Retinal pigment epithelial cell (primary cell): ENCODE data around the gene C2orf68.
"Not testable (repeated sequence)": the region's sequence is repeated elsewhere in the genome, so short reads cannot be mapped to it uniquely, and the experiment has no call there.

Experiments used
- DNase-seq: peaks from one replicate; pipeline ENCODE4 v3.0.0-alpha.2; 2010; ENCODE audit warnings: low read depth
- H3K4me3 ChIP-seq: 2 replicates; pipeline ENCODE4 v1.5.1; 2011; ENCODE audit warnings: mild to moderate bottlenecking, low read length, control low read depth, moderate library complexity
- TF ChIP-seq, protein P1 (sequence below): conservative IDR thresholded peaks from 2 replicates; pipeline ENCODE4 v1.5.1; 2011; ENCODE audit warnings: low read depth, low read length, control low read depth, inconsistent platforms

C2orf68 gene, protein sequence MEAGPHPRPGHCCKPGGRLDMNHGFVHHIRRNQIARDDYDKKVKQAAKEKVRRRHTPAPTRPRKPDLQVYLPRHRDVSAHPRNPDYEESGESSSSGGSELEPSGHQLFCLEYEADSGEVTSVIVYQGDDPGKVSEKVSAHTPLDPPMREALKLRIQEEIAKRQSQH

DNA sequence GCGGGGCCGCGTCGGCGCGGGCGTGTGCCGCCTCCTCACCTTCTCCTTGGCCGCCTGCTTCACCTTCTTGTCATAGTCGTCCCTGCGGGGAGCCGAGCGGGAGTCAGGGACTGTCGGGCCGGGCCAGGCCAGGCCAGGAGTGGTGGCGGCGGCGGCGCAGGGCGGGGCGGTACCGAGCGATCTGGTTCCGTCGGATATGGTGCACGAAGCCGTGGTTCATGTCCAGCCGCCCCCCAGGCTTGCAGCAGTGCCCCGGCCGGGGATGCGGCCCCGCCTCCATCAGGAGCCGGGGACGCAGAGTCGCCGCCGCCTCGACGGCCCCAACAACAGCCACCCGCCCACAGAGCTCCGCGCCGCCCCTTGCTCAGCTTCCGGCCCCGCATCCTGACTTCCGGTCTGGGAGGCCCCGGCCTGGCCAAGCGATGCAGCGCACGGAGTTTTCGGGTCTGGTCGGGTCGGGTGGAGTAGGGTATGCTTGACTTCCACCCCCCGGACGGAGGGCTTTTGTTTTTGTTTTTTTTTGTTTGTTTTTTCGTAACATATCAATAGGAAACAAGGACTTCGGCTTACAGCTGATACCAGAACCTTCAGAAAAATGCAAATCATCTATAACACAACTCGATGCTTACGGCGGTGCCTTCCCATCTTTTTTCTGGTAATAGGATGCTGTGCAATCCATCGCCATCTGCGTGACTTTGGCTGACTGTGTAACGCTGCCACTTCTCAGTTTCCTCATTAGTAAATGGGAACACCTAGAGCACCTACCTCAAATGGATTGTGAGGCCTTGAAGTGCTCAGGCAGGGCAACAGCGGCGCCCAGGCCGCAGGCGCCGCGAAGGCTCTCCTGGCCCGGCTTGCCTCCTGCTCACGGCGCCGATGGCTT, at the start of gene C2orf68:
TSS of gene C2orf68 (minus strand) at position 362 of the 883 bp plus-strand sequence. CDS start at position 280, 82 bp downstream.
- TF ChIP-seq, protein P1, sequence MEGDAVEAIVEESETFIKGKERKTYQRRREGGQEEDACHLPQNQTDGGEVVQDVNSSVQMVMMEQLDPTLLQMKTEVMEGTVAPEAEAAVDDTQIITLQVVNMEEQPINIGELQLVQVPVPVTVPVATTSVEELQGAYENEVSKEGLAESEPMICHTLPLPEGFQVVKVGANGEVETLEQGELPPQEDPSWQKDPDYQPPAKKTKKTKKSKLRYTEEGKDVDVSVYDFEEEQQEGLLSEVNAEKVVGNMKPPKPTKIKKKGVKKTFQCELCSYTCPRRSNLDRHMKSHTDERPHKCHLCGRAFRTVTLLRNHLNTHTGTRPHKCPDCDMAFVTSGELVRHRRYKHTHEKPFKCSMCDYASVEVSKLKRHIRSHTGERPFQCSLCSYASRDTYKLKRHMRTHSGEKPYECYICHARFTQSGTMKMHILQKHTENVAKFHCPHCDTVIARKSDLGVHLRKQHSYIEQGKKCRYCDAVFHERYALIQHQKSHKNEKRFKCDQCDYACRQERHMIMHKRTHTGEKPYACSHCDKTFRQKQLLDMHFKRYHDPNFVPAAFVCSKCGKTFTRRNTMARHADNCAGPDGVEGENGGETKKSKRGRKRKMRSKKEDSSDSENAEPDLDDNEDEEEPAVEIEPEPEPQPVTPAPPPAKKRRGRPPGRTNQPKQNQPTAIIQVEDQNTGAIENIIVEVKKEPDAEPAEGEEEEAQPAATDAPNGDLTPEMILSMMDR = no peak
- no peak for DNase-seq

DNA sequence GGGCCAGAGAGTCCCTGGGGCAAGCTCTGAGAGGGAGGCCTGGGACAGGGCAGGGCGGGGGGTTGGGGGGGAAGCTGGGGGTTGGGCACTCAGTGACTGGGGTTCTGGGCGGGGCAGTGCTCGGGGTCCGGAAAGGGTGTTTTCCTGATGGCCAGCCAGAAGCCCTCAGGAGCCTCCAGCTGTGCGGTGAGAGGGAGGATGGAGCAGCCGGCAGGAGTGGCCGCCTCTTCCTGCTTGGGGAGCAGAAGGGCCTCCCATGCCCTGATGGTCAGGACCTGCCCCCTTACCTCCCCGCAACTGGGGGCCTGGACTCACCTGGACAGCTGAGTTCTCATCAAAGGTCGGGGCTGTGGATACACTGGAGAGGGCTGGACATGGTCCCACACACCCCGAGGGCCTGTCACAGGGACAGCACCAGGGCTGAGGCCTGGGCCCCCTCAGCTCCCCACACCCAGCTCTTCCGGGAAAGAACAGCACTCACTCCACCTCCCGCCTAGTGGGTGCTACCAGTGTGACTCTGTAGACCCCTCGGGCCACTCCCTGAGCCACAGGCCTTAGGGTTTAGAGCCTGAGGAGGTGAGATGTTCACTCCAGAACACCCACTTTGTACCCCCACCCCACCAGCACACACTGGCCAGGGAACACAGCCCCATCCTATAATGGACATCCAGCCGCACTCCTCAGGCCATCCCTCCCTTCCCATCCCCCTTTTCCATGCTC, 49.4 kb upstream of the C2orf68 start:
- DNase-seq = no peak
- no peak overlapping the region for H3K4me3 ChIP-seq
- TF ChIP-seq, protein P1 = no peak

More for the DNA sequence above, at the start of gene C2orf68:
- H3K4me3 ChIP-seq = peak within 1 kb of the TSS; percentile 83

DNA sequence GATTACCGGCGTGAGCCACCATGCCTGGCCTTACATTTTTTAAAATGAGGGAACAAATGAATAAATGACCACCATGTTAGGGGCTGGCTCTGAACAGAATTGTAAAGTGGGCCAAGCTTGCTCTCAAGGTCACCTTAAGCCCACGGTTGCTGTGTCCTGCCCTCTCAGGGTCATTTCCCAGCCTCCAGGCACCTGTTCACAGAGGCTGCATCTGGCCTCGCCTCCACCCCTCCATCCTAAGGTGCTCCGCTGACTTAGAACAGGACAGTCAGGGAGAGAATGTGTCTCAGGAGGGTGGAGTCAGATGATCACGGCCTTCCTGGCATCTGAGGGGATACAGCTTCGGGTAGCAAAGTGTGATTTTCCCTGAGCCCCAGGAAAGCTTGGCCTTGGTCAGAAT, 48.9 kb upstream of the C2orf68 start:
- no peak for DNase-seq
- no peak overlapping the region for H3K4me3 ChIP-seq
- TF ChIP-seq, protein P1 = no peak

DNA sequence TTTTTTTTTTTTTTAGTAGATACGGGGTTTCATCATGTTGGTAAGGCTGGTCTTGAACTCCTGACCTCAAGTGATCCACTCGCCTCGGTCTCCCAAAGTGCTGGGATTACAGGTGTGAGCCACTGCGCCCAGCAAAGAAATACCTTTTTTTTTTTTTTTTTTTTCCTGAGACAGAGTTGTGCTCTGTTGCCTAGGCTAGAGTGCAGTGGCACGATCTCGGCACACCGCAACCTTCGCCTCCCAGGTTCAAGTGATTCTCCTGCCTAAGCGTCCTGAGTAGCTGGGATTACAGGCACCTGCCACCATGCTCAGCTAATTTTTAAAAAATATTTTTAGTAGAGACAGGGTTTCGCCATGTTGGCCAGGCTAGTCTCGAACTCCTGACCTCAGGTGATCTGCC, 48.4 kb upstream of the C2orf68 start:
- not testable (repeated sequence) for DNase-seq, H3K4me3 ChIP-seq

DNA sequence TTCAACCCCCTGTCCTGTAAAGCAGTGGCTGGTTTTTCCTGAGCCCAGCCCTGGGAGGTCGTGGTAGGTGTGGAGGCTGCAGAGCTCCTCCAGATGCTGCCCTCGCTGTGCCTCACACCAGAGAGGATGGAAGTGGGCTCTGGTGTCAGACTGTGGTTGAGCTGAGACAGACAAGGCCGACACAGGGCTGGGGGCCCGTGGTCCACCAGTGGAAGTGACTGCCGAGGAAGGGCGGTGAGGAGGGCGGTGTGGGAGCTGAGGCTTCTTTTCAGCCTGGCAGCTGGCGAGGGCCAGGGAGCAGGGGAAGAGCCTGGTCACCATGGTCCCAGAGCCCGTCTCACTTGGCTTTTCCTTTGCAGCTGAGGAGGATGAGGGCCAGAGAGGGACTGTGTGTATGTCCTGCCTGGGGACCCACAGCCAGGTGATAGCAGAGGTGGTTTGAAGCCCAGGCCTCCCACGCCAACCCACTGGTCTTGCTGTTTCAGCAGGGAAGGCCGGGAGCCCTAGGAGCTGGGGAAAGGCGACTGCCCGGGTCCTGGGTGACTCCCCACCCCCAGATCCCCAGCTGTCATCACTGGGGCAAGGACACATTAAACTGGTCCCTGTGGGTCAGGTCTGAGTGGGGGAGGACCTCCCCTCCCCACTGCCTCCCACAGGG, 47.6 kb upstream of the C2orf68 start:
- no peak for DNase-seq
- no peak overlapping the region for H3K4me3 ChIP-seq

DNA sequence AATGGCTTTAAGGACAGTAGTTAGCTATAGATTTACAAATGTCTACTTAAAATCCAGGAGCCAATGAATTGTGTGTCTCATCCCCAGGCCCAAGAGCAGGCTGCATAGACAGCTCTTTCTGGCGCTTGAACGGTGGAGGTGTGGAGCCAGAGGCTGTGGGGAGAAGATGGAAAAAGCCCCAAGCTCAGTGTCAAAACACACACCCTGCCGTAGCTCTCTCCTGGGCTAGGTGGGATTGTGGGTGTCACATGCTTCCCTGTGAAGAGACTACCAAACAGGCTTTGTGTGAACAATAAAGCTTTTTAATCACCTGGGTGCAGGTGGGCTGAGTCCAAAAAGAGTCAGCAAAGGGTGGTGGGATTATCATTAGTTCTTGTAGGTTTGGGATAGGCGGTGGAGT, 45.5 kb upstream of the C2orf68 start:
- DNase-seq, H3K4me3 ChIP-seq: not testable (repeated sequence)

More for the DNA sequence above, 47.6 kb upstream of the C2orf68 start:
- TF ChIP-seq, protein P1 = no peak

DNA sequence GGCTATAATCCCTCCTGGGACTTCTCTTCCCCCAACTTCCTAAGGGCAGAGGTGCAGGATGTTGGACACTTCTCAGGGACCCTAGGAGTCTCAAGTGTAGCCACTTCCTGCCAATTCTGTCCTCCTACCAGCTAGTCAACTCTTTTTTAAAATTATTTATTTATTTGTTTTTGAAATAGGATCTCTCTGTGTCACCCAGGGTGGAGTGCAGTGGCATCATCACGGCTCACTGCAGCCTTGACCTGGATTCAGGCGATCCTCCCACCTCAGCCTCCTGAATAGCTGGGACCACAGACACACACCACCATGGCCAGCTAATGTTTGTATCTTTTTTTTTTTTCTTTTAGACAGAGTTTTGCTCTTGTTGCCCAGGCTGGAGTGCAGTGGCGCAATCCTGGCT, 44.6 kb upstream of the C2orf68 start:
- DNase-seq = no peak
- TF ChIP-seq, protein P1 = no peak
- no peak overlapping the region for H3K4me3 ChIP-seq
